ENCODE measurements around the gene ACTL8.

DNA sequence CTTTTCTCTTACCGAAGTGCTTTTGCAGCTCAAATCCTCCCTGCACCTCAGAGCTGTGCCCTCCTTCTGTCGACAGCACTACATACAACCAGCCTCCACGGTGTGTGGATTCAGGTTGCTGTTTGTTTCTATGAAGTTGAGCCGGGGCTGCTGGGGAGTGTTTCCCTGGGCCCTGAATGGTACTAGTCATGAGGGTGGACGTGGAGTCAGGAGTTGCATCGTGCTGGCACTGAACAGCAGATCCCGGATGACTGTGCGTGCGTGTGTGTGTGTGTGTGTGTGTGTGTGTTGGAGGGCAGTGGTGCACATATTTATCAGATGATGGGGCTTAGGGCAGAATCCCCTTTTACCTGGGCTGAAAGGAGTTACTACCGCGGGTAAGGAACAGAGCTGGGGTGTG, 47.0 kb downstream of the ACTL8 start:
- TF ChIP-seq EZH2 (IDR thresholded peaks at IDR 0.05; ENCODE audit: low read length, missing control alignments) = no peak
- TF ChIP-seq, protein P1, sequence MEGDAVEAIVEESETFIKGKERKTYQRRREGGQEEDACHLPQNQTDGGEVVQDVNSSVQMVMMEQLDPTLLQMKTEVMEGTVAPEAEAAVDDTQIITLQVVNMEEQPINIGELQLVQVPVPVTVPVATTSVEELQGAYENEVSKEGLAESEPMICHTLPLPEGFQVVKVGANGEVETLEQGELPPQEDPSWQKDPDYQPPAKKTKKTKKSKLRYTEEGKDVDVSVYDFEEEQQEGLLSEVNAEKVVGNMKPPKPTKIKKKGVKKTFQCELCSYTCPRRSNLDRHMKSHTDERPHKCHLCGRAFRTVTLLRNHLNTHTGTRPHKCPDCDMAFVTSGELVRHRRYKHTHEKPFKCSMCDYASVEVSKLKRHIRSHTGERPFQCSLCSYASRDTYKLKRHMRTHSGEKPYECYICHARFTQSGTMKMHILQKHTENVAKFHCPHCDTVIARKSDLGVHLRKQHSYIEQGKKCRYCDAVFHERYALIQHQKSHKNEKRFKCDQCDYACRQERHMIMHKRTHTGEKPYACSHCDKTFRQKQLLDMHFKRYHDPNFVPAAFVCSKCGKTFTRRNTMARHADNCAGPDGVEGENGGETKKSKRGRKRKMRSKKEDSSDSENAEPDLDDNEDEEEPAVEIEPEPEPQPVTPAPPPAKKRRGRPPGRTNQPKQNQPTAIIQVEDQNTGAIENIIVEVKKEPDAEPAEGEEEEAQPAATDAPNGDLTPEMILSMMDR (conservative IDR thresholded peaks at IDR 0.05 in 1 of 2, IDR thresholded peaks at IDR 0.05 in 1 of 2; ENCODE audit: low read depth in 1 of 2, low read length in 2 of 2) = no peak
